Measurements from ENCODE around the gene SRGAP1.

GRCh38 chr12:63809566-63809965 is 34.9 kb upstream of the SRGAP1 start:
- TF ChIP-seq, protein P1, sequence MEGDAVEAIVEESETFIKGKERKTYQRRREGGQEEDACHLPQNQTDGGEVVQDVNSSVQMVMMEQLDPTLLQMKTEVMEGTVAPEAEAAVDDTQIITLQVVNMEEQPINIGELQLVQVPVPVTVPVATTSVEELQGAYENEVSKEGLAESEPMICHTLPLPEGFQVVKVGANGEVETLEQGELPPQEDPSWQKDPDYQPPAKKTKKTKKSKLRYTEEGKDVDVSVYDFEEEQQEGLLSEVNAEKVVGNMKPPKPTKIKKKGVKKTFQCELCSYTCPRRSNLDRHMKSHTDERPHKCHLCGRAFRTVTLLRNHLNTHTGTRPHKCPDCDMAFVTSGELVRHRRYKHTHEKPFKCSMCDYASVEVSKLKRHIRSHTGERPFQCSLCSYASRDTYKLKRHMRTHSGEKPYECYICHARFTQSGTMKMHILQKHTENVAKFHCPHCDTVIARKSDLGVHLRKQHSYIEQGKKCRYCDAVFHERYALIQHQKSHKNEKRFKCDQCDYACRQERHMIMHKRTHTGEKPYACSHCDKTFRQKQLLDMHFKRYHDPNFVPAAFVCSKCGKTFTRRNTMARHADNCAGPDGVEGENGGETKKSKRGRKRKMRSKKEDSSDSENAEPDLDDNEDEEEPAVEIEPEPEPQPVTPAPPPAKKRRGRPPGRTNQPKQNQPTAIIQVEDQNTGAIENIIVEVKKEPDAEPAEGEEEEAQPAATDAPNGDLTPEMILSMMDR (IDR thresholded peaks at IDR 0.05) = no peak
- no peak for TF ChIP-seq EP300 (IDR thresholded peaks at IDR 0.05)
